Caco-2 (cell line): ENCODE measurements around the gene OAS3. TPM values are rescaled to one million over a fixed set of nuclear protein-coding genes. Genes with fewer than 3 reads are reported as not detected.

Experiments
- BruUV-seq: library from RNA; stranded (reverse); fragments of 400-500 nt; replicated peaks from 2 replicates; lab custom pipeline; 2021; lab: Mats Ljungman, UMichigan
- CTCF ChIA-PET: fragments of 300-600 bp; sonication (Branson Sonifier 250); formaldehyde crosslinking; loops from one replicate; lab custom pipeline; 2022; ENCODE audit warnings: antibody characterized with exemption; lab: Charles Lee
- POLR2A ChIA-PET: fragments of 300-600 bp; sonication (Branson Sonifier 250); formaldehyde crosslinking; loops from one replicate; lab custom pipeline; 2022; ENCODE audit warnings: antibody characterized with exemption; lab: Charles Lee
- DNase-seq, 2 experiments: peaks; one replicate each; pipeline versions ENCODE4 v3.0.0 to v3.0.0-alpha.2; 2020 to 2022
- H3K27me3 ChIP-seq: replicated peaks from 2 replicates; pipeline ENCODE4 v1.6.0; 2011; ENCODE audit warnings: low read length; ENCODE audit not compliant: control insufficient read depth, insufficient read depth
- H3K36me3 ChIP-seq: 2 replicates; pipeline ENCODE4 v1.5.1; 2011; ENCODE audit warnings: low read length; ENCODE audit not compliant: control insufficient read depth, insufficient read depth
- H3K4me1 ChIP-seq: fragments of 250-450 bp; sonication (Bioruptor Pico); 2 replicates; pipeline ENCODE4 v1.5.1; 2020; ENCODE audit warnings: mild to moderate bottlenecking
- H3K4me3 ChIP-seq: 2 replicates; pipeline ENCODE4 v1.5.1; 2011; ENCODE audit warnings: low read depth, mild to moderate bottlenecking, control low read depth, low read length
- H3K9me3 ChIP-seq: fragments of 250-450 bp; sonication (Bioruptor Pico); 2 replicates; pipeline ENCODE4 v1.5.1; 2020; ENCODE audit warnings: mild to moderate bottlenecking, moderate library complexity
- H3K27ac Mint-ChIP-seq: one replicate; pipeline ENCODE4 v1.8.0; 2022; ENCODE audit warnings: mixed read lengths; ENCODE audit not compliant: unreplicated experiment
- H3K27me3 Mint-ChIP-seq: one replicate; pipeline ENCODE4 v1.8.0; 2022; ENCODE audit warnings: mixed read lengths; ENCODE audit not compliant: insufficient read depth, unreplicated experiment
- H3K36me3 Mint-ChIP-seq: one replicate; pipeline ENCODE4 v1.8.0; 2022; ENCODE audit warnings: mild to moderate bottlenecking, mixed read lengths; ENCODE audit not compliant: insufficient read depth, unreplicated experiment
- H3K4me1 Mint-ChIP-seq: one replicate; pipeline ENCODE4 v1.8.0; 2022; ENCODE audit warnings: low read depth, mixed read lengths; ENCODE audit not compliant: unreplicated experiment
- H3K4me3 Mint-ChIP-seq: one replicate; pipeline ENCODE4 v1.8.0; 2022; ENCODE audit warnings: mild to moderate bottlenecking, moderate library complexity, mixed read lengths; ENCODE audit not compliant: unreplicated experiment
- H3K9me3 Mint-ChIP-seq: one replicate; pipeline ENCODE4 v1.8.0; 2022; ENCODE audit warnings: mixed read lengths; ENCODE audit not compliant: unreplicated experiment
- intact Hi-C: fragments of 100-400 bp; cut with micrococcal nuclease; formaldehyde crosslinking; loops from one replicate; pipeline ENCODE4 v1.10.0; 2022; ENCODE audit not compliant: unreplicated experiment
- total RNA-seq: library from RNA; stranded (reverse); gene quantifications from 2 replicates; pipeline ENCODE4 v1.2.3, GENCODE V29; 2022
- TF ChIP-seq, protein P1 (sequence below), 2 experiments: fragments of 200-600 bp in 1 of 2; IDR thresholded peaks; 1 replicate in 1 of 2; 2 replicates in 1 of 2; pipeline versions ENCODE4 v1.5.1 to v1.8.0; 2011 to 2022; ENCODE audit warnings: antibody characterized with exemption in 1 of 2, control low read depth in 1 of 2, inconsistent platforms in 1 of 2, low read depth in 1 of 2, low read length in 1 of 2, mild to moderate bottlenecking in 1 of 2, moderate library complexity in 1 of 2; ENCODE audit not compliant: insufficient read depth in 1 of 2, severe bottlenecking in 1 of 2, unreplicated experiment in 1 of 2

The OAS3 gene
- total RNA-seq, 1 experiment from 2014 or later: 22.1 TPM

DNA sequence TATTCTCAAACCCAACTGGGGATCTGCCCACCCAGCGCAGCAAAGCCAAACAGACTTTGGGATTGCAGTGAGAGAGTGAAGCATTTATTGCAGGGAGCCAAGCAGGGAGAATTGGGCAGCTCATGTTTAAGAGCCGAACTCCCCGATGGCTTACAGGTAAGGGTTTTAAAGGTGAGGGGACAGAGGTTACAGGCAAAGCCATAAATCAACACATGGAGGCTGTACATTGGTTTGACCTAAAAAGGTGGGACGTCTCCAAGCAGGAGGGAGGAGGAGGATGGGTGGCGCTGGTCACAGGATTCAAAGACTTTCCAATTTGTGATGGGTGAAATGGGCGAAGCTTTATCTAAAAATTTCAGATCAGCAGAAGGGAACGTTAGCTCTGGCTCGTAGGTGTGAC lies 58.2 kb downstream of the OAS3 start:
- Histone ChIP-seq H3K36me3 (no peaks in the 10 kb centered on the region; the same call in 1 of the 2 replicates), H3K4me1 (no peaks in the 10 kb centered on the region), H3K9me3 (peaks cover 7% of the 10 kb centered on the region; the same call in 1 of the 2 replicates), H3K4me3 (no peak overlapping the region), H3K27me3 (no peaks in the 10 kb centered on the region)
- no TSS peak for BruUV-seq
- Mint-ChIP-seq H3K27me3 (peaks cover 4% of the 10 kb centered on the region), H3K4me1 (no peaks in the 10 kb centered on the region), H3K4me3 (no peak overlapping the region), H3K9me3 (peaks cover 17% of the 10 kb centered on the region), H3K27ac (no peak overlapping the region), H3K36me3 (no peaks in the 10 kb centered on the region)
- ChIA-PET CTCF (no interaction called here), POLR2A (no interaction called here)
- DNase-seq: no peak
- TF ChIP-seq, protein P1, sequence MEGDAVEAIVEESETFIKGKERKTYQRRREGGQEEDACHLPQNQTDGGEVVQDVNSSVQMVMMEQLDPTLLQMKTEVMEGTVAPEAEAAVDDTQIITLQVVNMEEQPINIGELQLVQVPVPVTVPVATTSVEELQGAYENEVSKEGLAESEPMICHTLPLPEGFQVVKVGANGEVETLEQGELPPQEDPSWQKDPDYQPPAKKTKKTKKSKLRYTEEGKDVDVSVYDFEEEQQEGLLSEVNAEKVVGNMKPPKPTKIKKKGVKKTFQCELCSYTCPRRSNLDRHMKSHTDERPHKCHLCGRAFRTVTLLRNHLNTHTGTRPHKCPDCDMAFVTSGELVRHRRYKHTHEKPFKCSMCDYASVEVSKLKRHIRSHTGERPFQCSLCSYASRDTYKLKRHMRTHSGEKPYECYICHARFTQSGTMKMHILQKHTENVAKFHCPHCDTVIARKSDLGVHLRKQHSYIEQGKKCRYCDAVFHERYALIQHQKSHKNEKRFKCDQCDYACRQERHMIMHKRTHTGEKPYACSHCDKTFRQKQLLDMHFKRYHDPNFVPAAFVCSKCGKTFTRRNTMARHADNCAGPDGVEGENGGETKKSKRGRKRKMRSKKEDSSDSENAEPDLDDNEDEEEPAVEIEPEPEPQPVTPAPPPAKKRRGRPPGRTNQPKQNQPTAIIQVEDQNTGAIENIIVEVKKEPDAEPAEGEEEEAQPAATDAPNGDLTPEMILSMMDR (IDR thresholded peaks at IDR 0.05; ENCODE audit: insufficient read depth in 1 of 2, low read depth in 1 of 2, low read length in 1 of 2, severe bottlenecking in 1 of 2, unreplicated experiment in 1 of 2): no peak
- intact Hi-C loops: no loop called here

DNA sequence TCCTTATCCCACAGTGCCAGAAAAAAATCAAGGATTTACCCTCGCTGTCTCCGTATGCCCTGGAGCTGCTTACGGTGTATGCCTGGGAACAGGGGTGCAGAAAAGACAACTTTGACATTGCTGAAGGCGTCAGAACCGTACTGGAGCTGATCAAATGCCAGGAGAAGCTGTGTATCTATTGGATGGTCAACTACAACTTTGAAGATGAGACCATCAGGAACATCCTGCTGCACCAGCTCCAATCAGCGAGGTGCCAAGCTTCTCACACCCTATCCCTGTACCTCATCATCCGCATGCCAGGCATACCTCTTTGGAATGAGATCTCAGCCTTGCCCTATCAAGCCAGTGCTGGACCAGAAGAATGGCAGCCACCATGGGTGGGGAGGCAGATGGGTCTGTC lies 59.2 kb downstream of the OAS3 start:
- no peak for DNase-seq
- Histone ChIP-seq H3K4me1 (no peaks in the 10 kb centered on the region), H3K4me3 (no peak overlapping the region), H3K27me3 (no peaks in the 10 kb centered on the region), H3K9me3 (peaks cover 6% of the 10 kb centered on the region; the same call in 1 of the 2 replicates), H3K36me3 (no peaks in the 10 kb centered on the region; the same call in 1 of the 2 replicates)
- Mint-ChIP-seq H3K27ac (no peak overlapping the region), H3K27me3 (peaks cover 4% of the 10 kb centered on the region), H3K4me1 (peaks cover 5% of the 10 kb centered on the region), H3K9me3 (peaks cover 10% of the 10 kb centered on the region), H3K4me3 (no peak overlapping the region), H3K36me3 (no peaks in the 10 kb centered on the region)
- TF ChIP-seq, protein P1 (IDR thresholded peaks at IDR 0.05; ENCODE audit: insufficient read depth in 1 of 2, low read depth in 1 of 2, low read length in 1 of 2, severe bottlenecking in 1 of 2, unreplicated experiment in 1 of 2): no peak
- BruUV-seq: no TSS peak
- intact Hi-C loops: no loop called here
- ChIA-PET CTCF (no interaction called here), POLR2A (no interaction called here)

DNA sequence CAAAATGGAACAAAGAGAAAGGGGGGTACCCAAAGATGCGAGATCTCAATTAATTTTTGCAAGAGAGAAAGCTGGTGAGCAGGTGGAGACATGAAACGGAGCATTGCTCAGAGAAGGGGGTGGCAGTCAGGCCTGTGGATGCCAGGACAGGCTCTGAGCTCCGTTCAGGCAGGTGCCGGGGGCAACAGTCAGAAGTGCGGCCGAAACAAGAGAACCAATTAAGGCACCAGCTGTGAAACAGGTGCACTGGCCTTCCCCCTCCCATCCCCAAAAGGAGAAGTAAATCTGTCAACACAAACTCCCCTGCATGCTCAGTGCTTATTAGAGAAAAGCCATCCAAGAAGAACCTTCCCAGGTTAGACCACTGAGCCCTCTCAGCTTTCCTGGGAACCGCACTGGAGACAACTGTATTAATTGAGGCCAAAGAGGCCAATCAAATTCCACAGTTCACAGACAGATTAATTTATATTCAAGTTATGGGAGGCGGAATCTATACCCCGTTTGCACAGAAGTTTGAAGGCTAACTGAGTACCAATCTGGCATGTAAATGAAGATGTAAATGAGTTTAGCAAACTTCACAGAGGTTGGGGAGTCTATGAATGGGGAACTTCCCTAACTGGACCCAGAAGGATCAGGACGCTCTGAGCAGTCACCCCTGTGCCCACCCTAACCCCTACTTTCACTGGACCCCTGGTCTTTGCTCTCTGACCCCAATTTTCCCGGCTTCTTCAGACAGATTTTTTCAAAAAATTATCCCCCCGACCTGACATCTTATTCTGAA lies 60.9 kb downstream of the OAS3 start:
- POLR2A ChIA-PET: interaction anchor here (0.6 kb wide), 1 partner anchor 1830 kb away, joined by 3 read pairs; no protein-coding TSS in a partner anchor
- Histone ChIP-seq H3K4me3 (no peak overlapping the region), H3K4me1 (no peaks in the 10 kb centered on the region), H3K9me3 (no peaks in the 10 kb centered on the region), H3K27me3 (no peaks in the 10 kb centered on the region), H3K36me3 (no peaks in the 10 kb centered on the region; the same call in 1 of the 2 replicates)
- intact Hi-C loops: no loop called here
- no TSS peak for BruUV-seq
- H3K36me3 Mint-ChIP-seq: no peaks in the 10 kb centered on the region
- CTCF ChIA-PET: no interaction called here
- TF ChIP-seq, protein P1 (IDR thresholded peaks at IDR 0.05; ENCODE audit: insufficient read depth in 1 of 2, low read depth in 1 of 2, low read length in 1 of 2, severe bottlenecking in 1 of 2, unreplicated experiment in 1 of 2): no peak
- H3K27me3 Mint-ChIP-seq: peaks cover 9% of the 10 kb centered on the region
- no peak for DNase-seq
- no peak overlapping the region for H3K4me3 Mint-ChIP-seq
- no peak overlapping the region for H3K27ac Mint-ChIP-seq
- H3K9me3 Mint-ChIP-seq: peaks cover 10% of the 10 kb centered on the region
- H3K4me1 Mint-ChIP-seq: peaks cover 6% of the 10 kb centered on the region
